HepG2 (cell line): ENCODE data around the gene ZNF385B. TPM values are rescaled to one million over a fixed set of nuclear protein-coding genes. Genes with fewer than 3 reads are reported as not detected.

Experiments used
- ATAC-seq: fragments of 200-7000 bp; cut with Tn5 transposase; 3 replicates; pipeline ENCODE4 v1.9.1; 2020; ENCODE audit warnings: mild to moderate bottlenecking, moderate library complexity
- BruUV-seq: library from RNA; stranded (reverse); fragments of 400-500 nt; replicated peaks from 2 replicates; lab custom pipeline; 2021; lab: Mats Ljungman, UMichigan
- CTCF ChIA-PET: fragments of 300-600 bp; formaldehyde crosslinking; extraction: SDS; loops from one replicate; lab custom pipeline; 2021; ENCODE audit warnings: low total read pairs, inconsistent platforms, low intra/inter-chr PET ratio; lab: Yijun Ruan, JAX
- POLR2A ChIA-PET: fragments of 350-600 bp; sonication (Branson Sonifier 250); formaldehyde crosslinking; loops from one replicate; lab custom pipeline; 2020; ENCODE audit warnings: antibody characterized with exemption, inconsistent platforms; lab: Yijun Ruan, JAX
- DNase-seq: peaks from one replicate; pipeline ENCODE4 v3.0.0-alpha.2; 2015; ENCODE audit warnings: low spot score
- FAIRE-seq: peaks from 3 replicates; lab custom pipeline; 2011; peaks lifted over from hg19 to GRCh38; lab: Jason Lieb, UNC
- H2AFZ ChIP-seq: one replicate; pipeline ENCODE4 v1.6.1; 2011; ENCODE audit warnings: low read length, inconsistent platforms
- H3K27ac ChIP-seq: fragments of 300-600 bp; 3 replicates; pipeline ENCODE4 v1.8.0; 2011; ENCODE audit warnings: mixed run types, mild to moderate bottlenecking, mixed read lengths, low read length, inconsistent platforms; ENCODE audit not compliant: insufficient read depth; ENCODE audit errors: extremely low read length
- H3K27me3 ChIP-seq, 2 experiments: fragments of 200-600 bp in 1 of 2; 2 replicates in 1 of 2; 3 replicates in 1 of 2; pipeline versions ENCODE4 v1.6.0 to v1.8.0; 2011; ENCODE audit warnings: low read length in 2 of 2, mild to moderate bottlenecking in 2 of 2, moderate library complexity in 2 of 2, inconsistent platforms in 1 of 2; ENCODE audit not compliant: insufficient read depth in 2 of 2, control insufficient read depth in 1 of 2
- H3K36me3 ChIP-seq, 2 experiments: fragments of 200-600 bp in 1 of 2; replicated peaks in 1 of 2; 2 replicates in 1 of 2; 3 replicates in 1 of 2; pipeline versions ENCODE4 v1.5.1 to v1.8.0; 2011; ENCODE audit warnings: low read length in 2 of 2, inconsistent platforms in 1 of 2; ENCODE audit not compliant: insufficient read depth in 2 of 2, control insufficient read depth in 1 of 2
- H3K4me1 ChIP-seq: 2 replicates; pipeline ENCODE4 v1.5.1; 2012; ENCODE audit warnings: low read length, inconsistent platforms; ENCODE audit not compliant: insufficient read depth
- H3K4me2 ChIP-seq: 2 replicates; pipeline ENCODE4 v1.6.0; 2011; ENCODE audit warnings: low read depth, low read length, inconsistent platforms
- H3K4me3 ChIP-seq, 3 experiments: fragments of 200-600 bp in 1 of 3; sonication (generic), shearing (Covaris generic) in 1 of 3; replicated peaks in 1 of 3; 2 replicates each; pipeline ENCODE4 v1.5.1; 2011 to 2016; ENCODE audit warnings: low read length in 3 of 3, inconsistent platforms in 2 of 3, low read depth in 2 of 3, mild to moderate bottlenecking in 2 of 3, control low read depth in 1 of 3, mixed read lengths in 1 of 3; ENCODE audit not compliant: insufficient read depth in 1 of 3
- H3K79me2 ChIP-seq: one replicate; pipeline ENCODE4 v1.6.1; 2011; ENCODE audit warnings: low read length, inconsistent platforms; ENCODE audit not compliant: insufficient read depth
- H3K9ac ChIP-seq: 2 replicates; pipeline ENCODE4 v1.6.0; 2011; ENCODE audit warnings: mild to moderate bottlenecking, low read depth, low read length, inconsistent platforms; ENCODE audit not compliant: insufficient read depth
- H3K9me3 ChIP-seq: 2 replicates; pipeline ENCODE4 v1.5.1; 2012; ENCODE audit warnings: mild to moderate bottlenecking, low read length
- H4K20me1 ChIP-seq: 2 replicates; pipeline ENCODE4 v1.6.0; 2011; ENCODE audit warnings: inconsistent platforms, mild to moderate bottlenecking, low read length, moderate library complexity; ENCODE audit not compliant: insufficient read depth
- CTCF ChIP-seq: sonication (generic); formaldehyde crosslinking; IDR thresholded peaks from 2 replicates; pipeline ENCODE4 v1.5.0; 2020; ENCODE audit warnings: mild to moderate bottlenecking, missing genetic modification reagents, moderate library complexity
- IRF1 ChIP-seq: sonication (generic); formaldehyde crosslinking; IDR thresholded peaks from 2 replicates; pipeline ENCODE4 v1.4.0; 2020; ENCODE audit warnings: low read depth, mild to moderate bottlenecking, missing genetic modification reagents
- KLF13 ChIP-seq: sonication (generic); formaldehyde crosslinking; IDR thresholded peaks from 2 replicates; pipeline ENCODE4 v1.4.0; 2020; ENCODE audit warnings: mild to moderate bottlenecking, missing genetic modification reagents
- MIXL1 ChIP-seq: IDR thresholded peaks from 2 replicates; pipeline ENCODE4 v1.6.1; 2016
- MYPOP ChIP-seq: sonication (generic); formaldehyde crosslinking; IDR thresholded peaks from 2 replicates; pipeline ENCODE4 v1.8.1; 2023; ENCODE audit warnings: mild to moderate bottlenecking, moderate library complexity, missing genetic modification reagents
- RFX5 ChIP-seq: IDR thresholded peaks from 2 replicates; pipeline ENCODE4 v1.6.1; 2011; ENCODE audit warnings: low read depth, low read length, improper control_type of control experiment
- SKI ChIP-seq: fragments of 450-650 bp; IDR thresholded peaks from one replicate; pipeline ENCODE4 v1.6.1; 2018; ENCODE audit warnings: mild to moderate bottlenecking; ENCODE audit not compliant: partially characterized antibody
- SKIL ChIP-seq: sonication (generic); formaldehyde crosslinking; IDR thresholded peaks from 2 replicates; pipeline ENCODE4 v1.8.0; 2022; ENCODE audit warnings: missing genetic modification reagents, mild to moderate bottlenecking, moderate library complexity, borderline replicate concordance
- TCF7 ChIP-seq: sonication (generic); IDR thresholded peaks from 2 replicates; pipeline ENCODE4 v1.6.1; 2016; ENCODE audit warnings: antibody characterized with exemption, low read depth
- ZFP82 ChIP-seq: sonication (generic); formaldehyde crosslinking; IDR thresholded peaks from 2 replicates; pipeline ENCODE4 v1.5.1; 2020; ENCODE audit warnings: mild to moderate bottlenecking, missing genetic modification reagents, borderline replicate concordance
- ZNF142 ChIP-seq: sonication (generic); formaldehyde crosslinking; IDR thresholded peaks from 2 replicates; pipeline ENCODE4 v1.4.0; 2020; ENCODE audit warnings: missing genetic modification reagents
- ZNF30 ChIP-seq: sonication (generic); formaldehyde crosslinking; IDR thresholded peaks from 2 replicates; pipeline ENCODE4 v1.5.0; 2020; ENCODE audit warnings: mild to moderate bottlenecking, missing genetic modification reagents
- ZSCAN25 ChIP-seq: sonication (generic); formaldehyde crosslinking; IDR thresholded peaks from 2 replicates; pipeline ENCODE4 v1.8.0; 2022; ENCODE audit warnings: mild to moderate bottlenecking, missing genetic modification reagents
- WGBS: methylation state at CpG from one replicate; pipeline ENCODE4 v1.1.6; 2017; ENCODE audit warnings: low lambda C conversion rate; 5-methylcytosine and 5-hydroxymethylcytosine counted together
- in situ Hi-C: cut with HindIII; loops from 2 replicates; pipeline ENCODE4 v1.10.0; 2017; ENCODE audit warnings: low pct_unique_long_range_greater_than_20kb; ENCODE audit not compliant: extremely low pct_ligation_motif_present
- intact Hi-C: fragments of 100-400 bp; cut with micrococcal nuclease; formaldehyde crosslinking; loops from one replicate; pipeline ENCODE4 v1.10.0; 2022; ENCODE audit not compliant: unreplicated experiment
- polyA plus RNA-seq, 8 experiments: library from polyadenylated mRNA; depleted of rRNA in 3 of 8; stranded (reverse) in 7 of 8; unstranded in 1 of 8; fragments of >200 nt; fragmentation: Illumina TruSeq in 4 of 8; extraction: Trizol in 4 of 8; gene quantifications; 2 replicates each; pipeline versions ENCODE4 v1.2.1 to v1.2.3, GENCODE V29; 2011 to 2016; ENCODE audit warnings: low read depth in 4 of 8, missing spikeins in 1 of 8, mixed read lengths in 1 of 8; ENCODE audit not compliant: insufficient read depth in 1 of 8
- total RNA-seq, 5 experiments: library from RNA; depleted of rRNA; stranded (reverse); fragments of >200 nt; fragmentation: Illumina TruSeq; extraction: Trizol; gene quantifications; 2 replicates each; pipeline ENCODE4 v1.2.3, GENCODE V29; 2016; ENCODE audit warnings: low read depth in 1 of 5

Gene ZNF385B
- total and polyA plus RNA-seq, 2 of the 13 experiments (the other 11 are each of a cell fraction or from before 2014, with no cell fraction given): 3.3 to 6.7 TPM

- H3K9ac ChIP-seq: no peak overlapping the region
- ChIA-PET CTCF (interaction anchor here (1.2 to 1.5 kb wide), 3 partner anchors 56 to 488 kb away, joined by 3 to 8 read pairs (median 4); no protein-coding TSS in a partner anchor), POLR2A (no interaction called here)
- no peaks in the 10 kb centered on the region for H3K9me3 ChIP-seq
- in situ Hi-C loops (no loop called here), intact Hi-C loops (loop anchor here (1.0 to 5.0 kb wide), 2 partner anchors 57 to 477 kb away; no protein-coding TSS in a partner anchor)
- no TSS peak for BruUV-seq
- H3K4me2 ChIP-seq: no peak overlapping the region
- H3K4me3 ChIP-seq: no peak overlapping the region
- H3K4me1 ChIP-seq: no peaks in the 10 kb centered on the region
- no peaks in the 10 kb centered on the region for H3K79me2 ChIP-seq
- 20% methylated on average over 4 of the region's 4 CpGs for WGBS
- H3K27me3 ChIP-seq: no peaks in the 10 kb centered on the region; a peak in 1 of 5 replicates
- DNase-seq (peak; percentile 65), FAIRE-seq (peak; percentile 80), ATAC-seq (peak; percentile 100)
- H3K36me3 ChIP-seq: no peaks in the 10 kb centered on the region
- H3K27ac ChIP-seq: no peak overlapping the region
- no peaks in the 10 kb centered on the region for H4K20me1 ChIP-seq
- H2AFZ ChIP-seq: no peak overlapping the region
- TF ChIP-seq CTCF (CRISPR knock-in tag) (peak; percentile 76), MYPOP (CRISPR knock-in tag) (no peak), SKI (no peak), ZNF142 (CRISPR knock-in tag) (no peak), TCF7 (no peak), IRF1 (CRISPR knock-in tag) (no peak), KLF13 (CRISPR knock-in tag) (no peak), ZFP82 (CRISPR knock-in tag) (no peak), RFX5 (no peak), SKIL (CRISPR knock-in tag) (no peak), ZNF30 (no peak), MIXL1 (peak; percentile 37; the same call in 1 of the 2 replicates), ZSCAN25 (no peak)
These were observed 37.5 kb upstream of the ZNF385B start for GRCh38 chr2:179898873-179899272.
